NCI-H2196 (cell line): ENCODE data around the gene EDDM13.
"Not testable (repeated sequence)": the region's sequence is repeated elsewhere in the genome, so short reads cannot be mapped to it uniquely, and the experiment has no call there.

Experiments
- DNase-seq: peaks from one replicate; lab custom pipeline; 2025; ENCODE audit not compliant: unreplicated experiment; lab: John Stamatoyannopoulos, UW

The EDDM13 gene

DNA sequence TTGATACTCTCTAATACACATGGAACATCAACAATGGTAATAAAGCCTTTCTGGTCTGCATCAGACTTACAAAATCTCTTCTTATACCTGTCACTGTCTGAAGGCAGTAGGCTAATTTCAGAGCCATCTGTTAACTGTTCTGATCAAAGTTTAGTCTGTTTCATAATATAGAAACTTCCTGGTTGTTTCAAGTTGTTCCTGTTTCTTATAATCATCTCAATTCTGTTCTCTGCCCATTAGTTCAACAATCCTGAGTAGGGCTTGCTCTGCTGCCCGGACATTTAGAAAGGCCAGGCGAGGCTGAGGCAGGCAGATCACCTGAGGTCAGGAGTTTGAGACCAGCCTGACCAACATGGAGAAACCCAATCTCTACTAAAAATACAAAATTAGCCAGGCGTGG is 47.4 kb downstream of the EDDM13 start:
- DNase-seq: no peak

DNA sequence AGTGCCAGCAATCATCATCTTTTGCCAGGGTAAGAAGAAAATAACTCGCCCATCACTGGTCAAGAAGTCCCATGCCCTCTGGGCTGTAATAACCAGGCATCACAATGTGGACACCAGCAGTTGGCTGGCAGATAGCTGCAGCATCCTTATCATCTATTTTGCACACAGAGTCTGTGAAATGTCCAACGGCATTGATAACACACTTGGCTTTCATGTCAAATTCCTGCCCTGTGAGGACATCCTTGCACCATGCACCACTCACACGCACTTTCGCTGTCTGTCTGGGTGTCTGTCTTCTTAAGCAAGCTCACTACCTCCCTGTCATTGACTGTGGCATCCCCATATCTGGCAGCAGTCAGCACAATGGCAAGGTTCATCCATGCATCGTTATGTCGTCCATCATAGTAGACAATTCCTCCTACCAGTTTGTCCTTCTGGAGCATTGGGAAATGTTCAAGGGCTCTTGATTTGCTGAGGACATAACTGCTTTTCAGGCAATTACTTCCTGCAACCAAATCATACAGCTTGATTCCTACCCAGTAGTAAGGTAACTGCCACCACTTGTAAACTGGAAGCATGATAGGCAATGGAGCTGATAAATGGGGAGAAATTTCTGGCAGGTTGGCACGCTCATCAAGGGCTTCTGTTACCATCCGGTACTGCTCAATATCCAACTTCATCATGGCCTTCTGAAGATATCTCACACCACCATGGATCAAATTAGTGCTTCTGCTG is 48.9 kb downstream of the EDDM13 start:
- no peak for DNase-seq

DNA sequence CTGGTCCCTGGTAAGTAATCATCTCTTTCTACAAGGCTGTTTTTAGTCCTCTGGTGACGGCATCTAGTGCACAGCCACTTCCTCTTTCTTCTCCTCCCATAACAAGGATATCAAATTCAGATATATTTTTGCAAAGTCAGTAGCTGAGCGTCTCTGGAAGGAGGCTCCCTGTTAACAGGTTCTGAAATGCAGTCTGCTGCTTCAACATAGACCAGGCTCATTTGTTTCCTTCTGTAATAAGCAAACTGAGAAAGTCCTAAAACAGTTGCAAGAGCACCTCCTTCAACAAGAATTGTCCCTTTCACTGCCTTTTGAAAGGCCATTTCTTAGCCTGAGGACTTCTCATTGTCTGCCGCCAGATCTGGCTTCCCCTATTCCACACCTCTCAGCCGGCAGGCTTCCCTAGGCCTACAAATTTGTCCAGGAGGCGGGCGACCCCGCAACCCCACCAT is 49.5 kb downstream of the EDDM13 start:
- no peak for DNase-seq

DNA sequence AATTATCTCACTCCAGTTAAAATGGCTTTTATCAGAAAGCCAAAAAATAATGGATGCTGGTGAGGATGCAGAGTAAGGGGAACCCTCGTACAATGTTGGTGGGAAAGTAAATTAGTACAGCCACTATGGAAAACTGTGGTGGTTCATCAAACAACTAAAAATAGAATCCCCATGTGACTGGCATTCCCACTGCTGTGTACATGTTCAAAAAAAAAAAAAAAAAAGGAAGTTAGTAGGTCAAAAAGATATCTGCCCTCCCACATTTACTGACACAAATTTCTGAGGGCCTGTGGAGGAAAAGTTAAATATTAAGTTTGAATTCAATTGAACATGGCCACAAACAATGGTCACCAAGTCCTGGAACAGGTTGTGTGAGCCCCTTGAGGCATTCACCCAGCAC is 51.9 kb downstream of the EDDM13 start:
- DNase-seq: no peak

DNA sequence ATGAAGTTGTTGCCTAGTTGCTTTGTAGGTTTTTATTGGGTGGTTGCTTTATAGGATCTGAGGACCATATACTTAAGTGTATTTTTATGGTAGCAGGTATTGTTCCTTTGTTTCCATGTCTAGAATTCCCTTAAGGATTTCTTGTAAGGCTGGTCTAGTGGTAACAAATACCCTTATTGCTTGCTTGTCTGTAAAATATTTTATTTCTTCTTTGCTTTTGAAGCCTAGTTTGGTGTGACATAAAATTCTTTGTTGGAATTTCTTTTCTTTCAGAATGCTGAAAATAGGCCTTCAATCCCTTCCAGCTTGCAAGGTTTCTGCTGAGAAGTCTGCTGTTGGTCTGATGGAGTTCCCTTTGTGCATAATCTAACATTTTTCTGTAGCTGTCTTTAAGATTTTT is 60.1 kb downstream of the EDDM13 start:
- no peak for DNase-seq

DNA sequence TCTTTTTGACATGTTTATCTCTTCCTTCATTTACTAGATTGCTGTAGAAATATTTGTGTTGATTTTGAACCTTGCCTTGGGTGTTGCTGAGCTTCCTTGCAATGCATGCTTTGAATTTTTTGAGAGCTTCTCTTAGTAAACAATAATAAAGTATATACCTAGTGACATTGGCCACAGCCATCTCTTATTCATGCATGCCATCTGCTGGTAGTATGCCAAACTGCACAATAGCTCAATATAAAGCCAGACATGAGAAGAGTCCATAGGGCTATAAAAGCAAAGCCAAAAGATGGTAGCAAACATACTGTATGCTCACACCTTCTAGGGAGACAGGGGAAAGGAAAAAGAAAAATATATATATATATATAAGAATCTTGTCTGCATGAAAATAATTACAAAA is 61.0 kb downstream of the EDDM13 start:
- DNase-seq: peak; percentile 56

DNA sequence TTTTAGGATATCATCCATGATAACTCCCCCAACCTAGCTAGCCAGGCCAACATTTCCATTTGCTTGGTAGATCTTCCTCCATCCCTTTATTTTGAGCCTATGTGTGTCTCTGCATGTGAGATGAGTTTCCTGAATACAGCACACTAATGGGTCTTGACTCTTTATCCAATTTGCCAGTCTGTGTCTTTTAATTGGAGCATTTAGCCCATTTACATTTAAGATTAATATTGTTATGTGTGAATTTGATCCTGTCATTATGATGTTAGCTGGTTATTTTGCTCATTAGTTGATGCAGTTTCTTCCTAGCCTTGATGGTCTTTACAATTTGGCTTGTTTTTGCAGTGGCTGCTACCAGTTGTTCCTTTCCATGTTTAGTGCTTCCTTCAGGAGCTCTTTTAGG is 62.8 kb downstream of the EDDM13 start:
- not testable (repeated sequence) for DNase-seq

DNA sequence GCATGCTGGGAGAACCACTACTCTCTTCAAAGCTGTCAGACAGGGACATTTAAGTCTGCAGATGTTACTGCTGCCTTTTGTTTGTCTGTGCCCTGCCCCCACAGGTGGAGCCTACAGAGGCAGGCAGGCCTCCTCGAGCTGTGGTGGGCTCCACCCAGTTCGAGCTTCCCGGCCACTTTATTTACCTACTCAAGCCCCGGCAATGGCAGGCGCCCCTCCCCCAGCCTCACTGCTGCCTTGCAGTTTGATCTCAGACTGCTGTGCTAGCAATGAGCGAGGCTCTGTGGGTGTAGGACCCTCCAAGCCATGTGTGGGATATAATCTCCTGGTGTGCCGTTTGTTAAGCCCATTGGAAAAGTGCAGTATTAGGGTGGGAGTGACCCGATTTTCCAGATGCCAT is 64.5 kb downstream of the EDDM13 start:
- DNase-seq: not testable (repeated sequence)

DNA sequence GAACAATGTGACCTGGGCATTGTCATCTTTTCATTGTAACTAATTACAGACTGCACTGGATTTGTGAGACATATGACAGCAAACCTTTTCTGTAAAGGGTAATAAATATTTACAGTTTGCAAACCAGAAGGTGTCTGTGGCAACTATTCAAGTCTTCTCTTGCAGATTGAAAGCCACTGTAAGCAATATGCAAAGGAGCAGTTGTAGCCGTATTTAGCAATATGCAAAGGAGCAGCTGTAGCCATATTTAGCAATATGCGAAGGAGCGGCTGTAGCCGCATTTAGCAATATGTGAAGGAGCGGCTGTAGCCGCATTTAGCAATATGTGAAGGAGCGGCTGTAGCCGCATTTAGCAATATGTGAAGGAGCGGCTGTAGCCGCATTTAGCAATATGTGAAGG is 66.5 kb downstream of the EDDM13 start:
- DNase-seq: not testable (repeated sequence)

DNA sequence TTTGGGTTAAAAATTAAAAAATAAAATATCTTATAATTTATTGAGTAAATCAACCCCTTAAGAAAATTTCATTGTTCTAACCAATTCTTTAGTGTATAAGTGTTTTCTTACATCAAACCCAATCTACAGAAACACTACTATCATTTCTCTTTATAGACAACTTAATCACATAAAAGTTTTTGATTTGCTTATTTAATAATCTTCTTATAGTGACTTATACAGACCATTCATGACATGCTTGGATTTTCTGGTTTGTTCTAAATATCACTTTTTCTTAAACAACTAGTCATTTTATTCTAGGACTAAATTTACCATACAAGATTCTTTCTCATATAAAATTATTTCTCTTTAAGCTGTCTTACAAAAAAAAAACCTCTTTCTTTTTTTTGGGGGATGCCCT is 69.4 kb downstream of the EDDM13 start:
- no peak for DNase-seq

DNA sequence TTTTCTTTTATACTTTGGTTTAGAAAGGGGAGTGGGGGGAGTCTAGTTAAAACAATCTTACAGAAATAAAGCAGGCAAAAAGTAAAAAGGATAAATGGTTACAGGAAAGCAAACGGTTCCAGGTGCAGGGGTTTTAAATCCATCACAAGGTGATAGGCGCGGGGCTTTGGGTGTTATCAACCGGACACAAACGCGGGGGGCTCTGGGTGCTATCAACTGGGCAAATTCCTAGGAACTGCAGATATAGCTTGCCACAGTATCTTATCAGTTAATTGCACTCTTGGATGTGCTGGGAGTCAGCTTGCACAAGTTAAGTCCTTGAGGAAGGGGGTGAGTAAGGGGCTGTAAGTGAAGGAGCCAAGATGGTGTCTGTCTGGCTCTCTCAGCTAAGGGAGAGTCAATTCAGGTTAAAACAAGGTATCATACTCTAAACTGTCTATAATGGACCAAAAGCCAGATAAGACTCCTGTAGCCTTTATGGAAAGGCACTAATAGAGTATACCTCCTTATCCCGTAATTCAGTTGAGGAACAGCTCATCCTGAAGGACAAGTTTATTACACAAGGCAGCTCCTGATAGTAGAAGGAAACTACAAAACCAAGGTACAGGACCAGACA is 74.7 kb downstream of the EDDM13 start:
- DNase-seq: no peak

DNA sequence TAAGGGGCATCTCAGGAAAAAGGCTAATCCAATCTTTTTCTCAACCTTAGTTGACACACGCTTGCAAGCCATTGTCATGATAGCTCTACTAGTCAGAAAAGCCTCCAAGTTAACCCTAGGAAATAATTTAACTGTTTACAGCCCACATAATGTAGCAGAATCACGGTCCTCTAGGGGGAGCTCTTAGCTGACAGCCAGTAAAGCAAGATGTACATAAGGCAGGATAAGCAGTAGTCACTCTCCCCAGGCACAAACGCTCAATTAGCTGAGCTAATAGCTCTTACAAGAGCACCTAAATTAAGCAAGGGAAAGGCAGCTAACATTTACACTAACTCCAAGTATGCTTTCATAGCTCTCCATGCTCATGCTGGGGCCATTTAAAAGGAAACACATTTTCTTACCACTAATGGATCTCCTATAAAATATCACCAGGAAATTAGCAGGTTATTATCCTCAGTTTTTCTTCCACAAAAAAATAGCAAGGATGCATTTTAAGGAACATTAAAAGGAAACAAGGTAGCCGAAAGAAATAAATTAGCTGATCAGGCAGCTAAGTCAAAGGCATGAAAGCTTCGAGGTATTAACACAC is 75.8 kb downstream of the EDDM13 start:
- DNase-seq: no peak

DNA sequence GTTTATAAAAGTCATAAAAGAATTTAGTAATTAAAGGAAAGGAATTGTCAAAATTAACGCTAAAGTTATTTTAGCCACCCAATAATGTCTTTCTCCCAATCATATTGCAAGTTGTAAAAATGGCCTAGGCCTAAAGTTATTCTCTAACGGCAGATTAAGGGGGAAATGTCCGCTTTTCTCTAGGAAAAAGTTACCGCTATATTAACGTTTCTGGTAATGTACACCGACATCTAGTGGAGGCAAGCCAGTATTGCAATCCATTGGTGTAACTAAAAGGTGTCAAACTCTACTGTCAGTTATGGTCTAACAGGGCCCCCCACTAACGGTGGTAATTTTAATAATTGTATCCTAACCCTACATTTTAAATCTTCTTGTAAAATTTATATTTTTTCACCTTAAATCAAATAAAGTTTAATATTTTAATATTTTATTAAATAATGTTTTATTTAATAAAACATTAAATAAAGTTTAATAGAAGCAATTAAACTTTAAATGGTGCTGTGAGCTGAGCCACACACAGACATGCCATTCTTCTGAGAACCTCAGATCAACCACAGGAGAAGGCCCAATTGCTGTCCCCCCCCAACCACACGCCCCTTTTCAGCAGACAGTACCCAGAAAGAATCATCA is 78.0 kb downstream of the EDDM13 start:
- DNase-seq: peak; percentile 45

DNA sequence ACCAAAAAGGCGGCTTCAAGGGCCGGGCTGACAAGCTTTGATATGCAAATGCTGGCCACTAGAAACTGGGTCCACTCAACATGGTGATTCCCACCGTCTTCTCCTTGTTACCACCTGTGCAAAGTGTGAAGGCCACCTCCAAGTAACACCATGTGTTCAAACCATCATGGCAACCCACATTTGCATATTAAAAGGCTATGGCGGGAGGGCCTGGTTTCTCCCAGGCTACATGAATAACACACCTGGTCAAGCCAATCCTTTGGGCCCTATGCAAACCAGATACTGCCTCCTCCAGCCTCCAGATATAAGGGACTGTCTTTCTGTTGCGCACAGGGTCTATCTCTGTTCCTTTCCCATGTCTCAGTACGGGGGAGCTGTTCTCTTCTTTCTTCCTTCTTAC is 78.7 kb downstream of the EDDM13 start:
- no peak for DNase-seq

DNA sequence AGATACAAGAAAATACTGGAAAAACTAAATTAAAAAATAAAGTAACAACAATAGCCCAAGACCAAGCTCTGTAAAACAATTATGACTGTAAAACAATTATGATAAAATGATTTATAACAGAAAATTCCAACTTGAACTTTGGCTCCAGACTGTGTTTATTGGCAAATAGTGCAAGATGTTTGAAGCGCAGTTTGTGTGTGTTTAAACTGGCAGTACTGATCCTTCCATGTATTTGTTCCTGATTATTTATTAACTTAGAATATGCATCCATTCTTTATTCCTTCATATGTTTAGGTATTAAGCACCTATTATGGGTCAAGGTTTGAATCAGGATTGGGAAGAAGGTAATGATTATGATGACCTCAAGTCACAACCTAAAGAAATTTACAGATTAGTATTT is 83.0 kb downstream of the EDDM13 start:
- no peak for DNase-seq

DNA sequence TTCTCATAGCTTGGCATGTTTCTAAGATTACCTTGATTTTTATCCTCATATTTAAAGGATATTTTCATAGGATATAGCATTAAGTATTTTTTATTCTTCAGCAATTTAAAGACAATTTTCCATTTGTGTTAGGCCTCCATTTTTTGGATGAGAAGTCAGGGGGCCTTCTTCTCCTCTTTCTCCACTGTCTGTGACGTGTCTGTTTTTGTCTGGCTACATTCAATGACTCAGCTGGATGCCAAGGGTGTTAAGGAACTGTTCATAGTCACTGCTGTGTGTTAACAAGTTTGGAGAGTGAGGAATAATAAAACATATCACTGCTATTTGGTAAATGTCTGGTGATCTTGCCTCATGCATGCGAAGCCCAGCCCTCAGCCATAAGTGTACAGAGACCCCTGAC is 84.4 kb downstream of the EDDM13 start:
- DNase-seq: no peak
